H1 (cell line): ENCODE results near the gene TUBB8. TPM values are rescaled to one million over a fixed set of nuclear protein-coding genes. Genes with fewer than 3 reads are reported as not detected.

Experiments
- ATF2 ChIP-seq: IDR thresholded peaks from 2 replicates; pipeline ENCODE4 v1.6.1; 2012; ENCODE audit warnings: low read length, inconsistent platforms
- GABPA ChIP-seq: IDR thresholded peaks from 2 replicates; pipeline ENCODE4 v1.6.1; 2011; ENCODE audit warnings: mild to moderate bottlenecking, low read length, moderate library complexity, borderline replicate concordance; ENCODE audit not compliant: insufficient read depth
- GTF2F1 ChIP-seq: IDR thresholded peaks from 2 replicates; pipeline ENCODE4 v1.6.1; 2012; ENCODE audit warnings: low read depth, low read length, improper control_type of control experiment, borderline replicate concordance
- RAD21 ChIP-seq, 2 experiments: IDR thresholded peaks in 1 of 2; conservative IDR thresholded peaks in 1 of 2; 2 replicates each; pipeline ENCODE4 v1.6.1; 2011; ENCODE audit warnings: low read depth in 2 of 2, low read length in 2 of 2, improper control_type of control experiment in 1 of 2, inconsistent platforms in 1 of 2, mild to moderate bottlenecking in 1 of 2, moderate library complexity in 1 of 2
- TBP ChIP-seq: IDR thresholded peaks from 2 replicates; pipeline ENCODE4 v1.6.1; 2011; ENCODE audit warnings: low read depth, low read length, improper control_type of control experiment
- polyA plus RNA-seq, 7 experiments: library from polyadenylated mRNA; depleted of rRNA in 3 of 7; stranded (reverse) in 5 of 7; unstranded in 2 of 7; fragments of >200 nt in 5 of 7; fragments of 200-250 nt in 2 of 7; gene quantifications; 1 replicate in 5 of 7; 2 replicates in 1 of 7; 4 replicates in 1 of 7; pipeline versions ENCODE4 v1.2.1 to v1.2.3, GENCODE V29; 2011 to 2013; ENCODE audit warnings: missing spikeins in 2 of 7, mixed read lengths in 2 of 7
- total RNA-seq: library from RNA; stranded (reverse); fragmentation: NEBNext Ultra II Directional; extraction: Animal tissue kit (Norgen Biotek cat#: 25700); gene quantifications from 2 replicates; pipeline ENCODE4 v1.2.1, GENCODE V29; 2021

Gene TUBB8
- total and polyA plus RNA-seq, 2 of the 8 experiments (the other 6 are each of a cell fraction or from before 2014, with no cell fraction given): 1.4 to 1.5 TPM

- TF ChIP-seq RAD21 (IDR thresholded peaks at IDR 0.05 in 1 of 2, conservative IDR thresholded peaks at IDR 0.05 in 1 of 2; ENCODE audit: low read depth in 2 of 2, low read length in 2 of 2) (no peak), GTF2F1 (no peak), ATF2 (no peak), TBP (no peak), GABPA (no peak)
Measured at GRCh38 chr10:96466-96865, 47.4 kb upstream of the TUBB8 start (continued).
